Keratinocyte (primary cell): ENCODE measurements around the gene CDC42EP4. TPM values are rescaled to one million over a fixed set of nuclear protein-coding genes. Genes with fewer than 3 reads are reported as not detected.

Experiments used
- DNase-seq: peaks from one replicate; pipeline ENCODE4 v3.0.0-alpha.2; 2011; ENCODE audit warnings: low read depth, missing footprints, low spot score
- FAIRE-seq: peaks from 2 replicates; lab custom pipeline; 2011; peaks lifted over from hg19 to GRCh38; lab: Jason Lieb, UNC
- H2AFZ ChIP-seq: 2 replicates; pipeline ENCODE4 v1.6.0; 2012; ENCODE audit warnings: low read length, control low read depth, inconsistent platforms; ENCODE audit not compliant: control insufficient read depth
- H3K27ac ChIP-seq: 2 replicates; pipeline ENCODE4 v1.5.1; 2011; ENCODE audit warnings: low read length; ENCODE audit not compliant: control insufficient read depth, insufficient read depth
- H3K27me3 ChIP-seq: 3 replicates; pipeline ENCODE4 v1.6.0; 2011; ENCODE audit warnings: low read length; ENCODE audit not compliant: control insufficient read depth, insufficient read depth; ENCODE audit errors: extremely low read depth
- H3K36me3 ChIP-seq, 2 experiments: 2 replicates in 1 of 2; 3 replicates in 1 of 2; pipeline ENCODE4 v1.5.1; 2011; ENCODE audit warnings: low read length in 2 of 2, mild to moderate bottlenecking in 1 of 2; ENCODE audit not compliant: control insufficient read depth in 2 of 2, insufficient read depth in 2 of 2; ENCODE audit errors: extremely low read depth in 1 of 2
- H3K4me1 ChIP-seq: 3 replicates; pipeline ENCODE4 v1.5.1; 2011; ENCODE audit warnings: low read length; ENCODE audit not compliant: control insufficient read depth, insufficient read depth; ENCODE audit errors: extremely low read depth
- H3K4me2 ChIP-seq: 3 replicates; pipeline ENCODE4 v1.6.0; 2011; ENCODE audit warnings: low read depth, low read length; ENCODE audit not compliant: control insufficient read depth, insufficient read depth; ENCODE audit errors: extremely low read depth
- H3K4me3 ChIP-seq, 3 experiments: fragments of 200-600 bp in 1 of 3; sonication (generic) in 1 of 3; 2 replicates in 2 of 3; 3 replicates in 1 of 3; pipeline ENCODE4 v1.5.1; 2011 to 2016; ENCODE audit warnings: low read length in 3 of 3, mild to moderate bottlenecking in 3 of 3, control low read depth in 2 of 3, inconsistent platforms in 1 of 3, low read depth in 1 of 3, mixed read lengths in 1 of 3, mixed run types in 1 of 3, moderate library complexity in 1 of 3; ENCODE audit not compliant: control insufficient read depth in 2 of 3, insufficient read depth in 2 of 3; ENCODE audit errors: extremely low read depth in 1 of 3
- H3K79me2 ChIP-seq: 2 replicates; pipeline ENCODE4 v1.6.0; 2012; ENCODE audit warnings: low read length; ENCODE audit not compliant: control insufficient read depth, insufficient read depth
- H3K9ac ChIP-seq: 3 replicates; pipeline ENCODE4 v1.6.0; 2011; ENCODE audit warnings: low read length; ENCODE audit not compliant: control insufficient read depth, insufficient read depth; ENCODE audit errors: extremely low read depth
- H3K9me1 ChIP-seq: 3 replicates; pipeline ENCODE4 v1.6.0; 2011; ENCODE audit warnings: low read length; ENCODE audit not compliant: control insufficient read depth, insufficient read depth; ENCODE audit errors: extremely low read depth
- H3K9me3 ChIP-seq: 2 replicates; pipeline ENCODE4 v1.5.1; 2012; ENCODE audit warnings: low read depth, low read length; ENCODE audit not compliant: control insufficient read depth
- H4K20me1 ChIP-seq: 3 replicates; pipeline ENCODE4 v1.6.0; 2011; ENCODE audit warnings: low read length; ENCODE audit not compliant: control insufficient read depth, insufficient read depth; ENCODE audit errors: extremely low read depth
- EZH2 ChIP-seq: IDR thresholded peaks from one replicate; pipeline ENCODE4 v1.6.1; 2012; ENCODE audit warnings: inconsistent platforms, mild to moderate bottlenecking, low read length, moderate library complexity
- dilution Hi-C: fragments of 300-500 bp; cut with MboI; formaldehyde crosslinking; loops from one replicate; pipeline ENCODE4 v1.7.0; 2020; ENCODE audit warnings: low sequenced_read_pairs; ENCODE audit not compliant: extremely low pct_ligation_motif_present
- polyA plus RNA-seq, 5 experiments: library from polyadenylated mRNA; depleted of rRNA in 3 of 5; stranded (reverse) in 3 of 5; stranded (forward) in 1 of 5; unstranded in 1 of 5; fragments of >200 nt; gene quantifications; 1 replicate in 1 of 5; 2 replicates in 3 of 5; 3 replicates in 1 of 5; pipeline versions ENCODE4 v1.2.1 to v1.2.3, GENCODE V29; 2011 to 2012; ENCODE audit warnings: missing spikeins in 2 of 5, low read depth in 1 of 5, low replicate concordance in 1 of 5
- TF ChIP-seq, protein P1 (sequence below), 3 experiments: IDR thresholded peaks in 1 of 3; conservative IDR thresholded peaks in 1 of 3; optimal IDR thresholded peaks in 1 of 3; 2 replicates in 2 of 3; 3 replicates in 1 of 3; pipeline versions ENCODE3 to v1.5.1; 2011; ENCODE audit warnings: low read length in 3 of 3, mild to moderate bottlenecking in 3 of 3, moderate library complexity in 2 of 3, control low read depth in 1 of 3, inconsistent platforms in 1 of 3; ENCODE audit not compliant: insufficient read depth in 2 of 3; ENCODE audit errors: extremely low read depth in 1 of 3

CDC42EP4 gene
- polyA plus RNA-seq, 1 donor (not counting 4 experiments of a cell fraction or from before 2014, with no cell fraction given), result 9.4 TPM

DNA sequence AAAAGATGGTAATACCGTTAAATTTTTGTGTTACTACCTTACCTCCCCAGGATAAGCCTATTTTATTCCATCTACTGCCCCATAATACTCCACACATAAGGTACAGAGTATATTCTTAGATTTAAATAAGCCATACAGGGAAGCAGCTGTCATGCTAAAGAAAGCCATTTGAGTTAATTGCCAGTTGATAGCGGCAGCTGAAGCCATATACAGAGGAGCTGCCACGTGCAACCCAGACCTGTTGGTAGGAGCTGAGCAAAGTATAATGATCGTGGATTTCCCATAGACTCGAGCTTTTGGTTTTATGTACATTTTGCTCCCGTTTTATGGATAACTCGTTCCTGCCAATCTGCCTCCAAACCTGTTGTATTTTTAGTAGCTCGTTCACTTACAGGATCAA is 62.1 kb downstream of the CDC42EP4 start:
- peaks cover 2 to 4% of the 10 kb centered on the region in 2 experiments for H3K36me3 ChIP-seq
- no peak overlapping the region for H3K27ac ChIP-seq
- TF ChIP-seq, protein P1, sequence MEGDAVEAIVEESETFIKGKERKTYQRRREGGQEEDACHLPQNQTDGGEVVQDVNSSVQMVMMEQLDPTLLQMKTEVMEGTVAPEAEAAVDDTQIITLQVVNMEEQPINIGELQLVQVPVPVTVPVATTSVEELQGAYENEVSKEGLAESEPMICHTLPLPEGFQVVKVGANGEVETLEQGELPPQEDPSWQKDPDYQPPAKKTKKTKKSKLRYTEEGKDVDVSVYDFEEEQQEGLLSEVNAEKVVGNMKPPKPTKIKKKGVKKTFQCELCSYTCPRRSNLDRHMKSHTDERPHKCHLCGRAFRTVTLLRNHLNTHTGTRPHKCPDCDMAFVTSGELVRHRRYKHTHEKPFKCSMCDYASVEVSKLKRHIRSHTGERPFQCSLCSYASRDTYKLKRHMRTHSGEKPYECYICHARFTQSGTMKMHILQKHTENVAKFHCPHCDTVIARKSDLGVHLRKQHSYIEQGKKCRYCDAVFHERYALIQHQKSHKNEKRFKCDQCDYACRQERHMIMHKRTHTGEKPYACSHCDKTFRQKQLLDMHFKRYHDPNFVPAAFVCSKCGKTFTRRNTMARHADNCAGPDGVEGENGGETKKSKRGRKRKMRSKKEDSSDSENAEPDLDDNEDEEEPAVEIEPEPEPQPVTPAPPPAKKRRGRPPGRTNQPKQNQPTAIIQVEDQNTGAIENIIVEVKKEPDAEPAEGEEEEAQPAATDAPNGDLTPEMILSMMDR (optimal IDR thresholded peaks at IDR 0.05 in 1 of 3, IDR thresholded peaks at IDR 0.05 in 1 of 3, conservative IDR thresholded peaks at IDR 0.05 in 1 of 3; ENCODE audit: extremely low read depth in 1 of 3, insufficient read depth in 2 of 3, low read length in 3 of 3), result no peak
- TF ChIP-seq EZH2, result no peak
- no peaks in the 10 kb centered on the region for H3K79me2 ChIP-seq
- FAIRE-seq (no peak), DNase-seq (no peak)
- dilution Hi-C loops, result no loop called here
- peaks cover 3% of the 10 kb centered on the region for H3K27me3 ChIP-seq
- H3K9me3 ChIP-seq, result no peaks in the 10 kb centered on the region
- no peak overlapping the region for H2AFZ ChIP-seq
- H3K4me3 ChIP-seq, result no peak overlapping the region
- H3K9ac ChIP-seq, result no peak overlapping the region
- no peaks in the 10 kb centered on the region for H4K20me1 ChIP-seq
- no peak overlapping the region for H3K4me2 ChIP-seq
- H3K4me1 ChIP-seq, result no peaks in the 10 kb centered on the region
- H3K9me1 ChIP-seq, result no peaks in the 10 kb centered on the region

DNA sequence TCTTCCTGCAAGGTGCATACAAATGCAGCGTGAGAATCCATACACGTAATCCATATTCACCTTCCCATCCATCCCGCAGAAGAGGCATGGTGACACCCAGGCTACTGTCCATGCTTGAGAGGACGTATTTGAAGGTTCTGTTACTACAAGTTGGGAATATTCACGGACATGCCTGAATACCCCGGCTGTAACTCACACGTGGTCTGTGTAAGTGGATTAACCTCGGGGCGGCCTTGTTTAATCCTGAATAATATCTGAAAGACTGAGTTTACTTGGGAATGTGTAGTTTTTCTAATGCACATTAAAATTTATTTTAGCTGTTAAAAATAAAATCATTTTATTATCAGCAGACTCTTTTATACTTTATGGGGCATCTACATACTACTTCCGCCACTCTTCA is 63.3 kb downstream of the CDC42EP4 start:
- Histone ChIP-seq H3K4me3 (no peak overlapping the region), H3K4me2 (no peak overlapping the region), H2AFZ (no peak overlapping the region), H3K79me2 (no peaks in the 10 kb centered on the region), H3K27ac (no peak overlapping the region), H3K27me3 (no peaks in the 10 kb centered on the region), H3K4me1 (no peaks in the 10 kb centered on the region), H4K20me1 (no peaks in the 10 kb centered on the region), H3K9me3 (no peaks in the 10 kb centered on the region), H3K9ac (no peak overlapping the region), H3K9me1 (no peaks in the 10 kb centered on the region), H3K36me3 (peaks cover 2 to 10% of the 10 kb centered on the region in 2 experiments)
- FAIRE-seq (no peak), DNase-seq (no peak)
- no peak for TF ChIP-seq EZH2
- TF ChIP-seq, protein P1 (optimal IDR thresholded peaks at IDR 0.05 in 1 of 3, IDR thresholded peaks at IDR 0.05 in 1 of 3, conservative IDR thresholded peaks at IDR 0.05 in 1 of 3; ENCODE audit: extremely low read depth in 1 of 3, insufficient read depth in 2 of 3, low read length in 3 of 3), result no peak
- dilution Hi-C loops, result no loop called here
